GM18858 (cell line): ENCODE measurements around the gene SLFN13.
A peak's percentile ranks its signal among the peaks of the same experiment; 100 is the strongest.
"Not testable (repeated sequence)": the region's sequence is repeated elsewhere in the genome, so short reads cannot be mapped to it uniquely, and the experiment has no call there.

Experiments used
- ATAC-seq: cut with Tn5 transposase; IDR thresholded peaks from one replicate; pipeline ENCODE4 v1.9.1; 2021; ENCODE audit not compliant: unreplicated experiment

The SLFN13 gene

DNA sequence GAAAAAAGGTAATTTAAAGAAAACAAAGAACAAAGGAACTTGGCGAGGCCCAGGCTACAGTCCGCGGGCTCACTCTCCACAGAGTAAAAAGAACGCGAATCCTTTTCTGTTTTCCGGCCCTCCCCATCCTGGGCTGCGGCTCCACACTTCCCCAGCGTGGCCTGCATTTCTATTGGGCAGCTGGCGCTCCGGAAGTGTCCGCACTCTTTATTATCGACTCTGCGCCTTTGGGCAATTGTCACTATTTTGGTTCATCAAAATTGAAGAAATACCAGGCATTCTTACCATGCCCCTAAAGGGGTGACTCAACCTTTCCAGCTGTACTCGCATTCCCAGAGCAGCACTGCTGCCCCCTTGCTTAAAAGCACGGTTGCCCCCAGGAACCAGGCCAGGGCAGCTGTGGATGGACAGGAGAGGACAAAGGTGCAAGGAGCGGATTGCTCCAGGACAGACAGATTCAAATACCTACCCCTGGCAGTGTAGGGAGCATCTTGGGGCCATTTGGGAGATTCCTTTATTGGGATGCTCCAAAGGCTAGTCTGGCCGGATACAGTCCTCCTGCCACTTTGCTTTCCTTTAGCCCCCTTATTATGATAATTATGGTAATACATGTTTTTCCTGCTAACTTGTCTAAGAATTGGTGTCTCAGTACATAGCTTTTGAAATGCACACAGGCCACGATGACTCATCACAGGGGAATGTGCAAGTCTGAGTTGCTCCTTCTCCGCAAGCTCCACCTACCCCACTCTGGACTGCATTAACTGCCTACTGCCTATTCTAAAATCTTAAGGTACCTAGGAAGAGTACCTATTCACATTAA is 15.3 kb downstream of the SLFN13 start:
- no peak for ATAC-seq

DNA sequence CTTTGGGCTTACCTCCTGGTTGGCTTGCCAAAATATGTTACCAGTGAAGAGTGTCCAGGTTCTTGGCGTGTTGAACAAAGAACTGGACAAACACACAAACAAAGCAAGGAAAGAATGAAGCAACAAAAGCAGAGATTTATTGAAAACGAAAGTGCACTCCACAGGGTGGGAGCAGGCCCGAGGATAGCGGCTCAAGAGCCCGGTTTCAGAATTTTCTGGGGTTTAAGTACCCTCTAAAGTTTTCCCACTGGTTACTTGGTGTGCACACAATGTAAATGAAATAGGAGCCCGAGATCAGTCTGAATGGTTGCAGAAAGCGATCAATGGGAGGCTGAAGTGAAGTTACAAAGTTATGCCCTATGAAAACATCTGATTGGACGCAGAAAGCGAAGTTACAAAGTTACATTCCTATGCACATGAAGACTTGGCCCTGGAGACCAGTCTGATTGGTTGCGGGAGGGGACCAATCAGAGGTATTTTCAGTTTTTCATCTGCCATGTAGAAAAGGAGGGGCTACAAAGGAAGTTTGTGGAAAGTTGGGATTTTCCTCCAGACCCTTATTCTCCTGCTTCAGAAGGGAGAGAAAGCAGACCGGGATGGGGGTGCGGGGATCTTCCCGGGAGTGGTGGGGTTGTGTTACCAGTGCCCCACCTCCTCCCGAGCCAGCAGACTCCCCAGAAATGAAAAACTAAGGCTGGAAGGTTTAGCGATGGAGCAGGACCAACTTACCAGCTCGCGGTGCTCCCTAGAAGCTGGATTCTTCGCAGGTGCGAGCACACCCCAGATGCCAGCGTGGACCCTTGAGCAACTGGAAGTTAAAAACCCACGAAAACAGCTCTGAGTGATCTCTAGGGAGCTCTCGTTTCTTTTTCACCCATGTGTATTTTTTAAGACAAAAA is 16.1 kb downstream of the SLFN13 start, which contains the start of gene SLFN12:
Gene SLFN12 (minus strand): TSS at position 325 of the 899 bp plus-strand sequence. CDS start 9,472 bp downstream, outside the sequence.
- peak; percentile 72 for ATAC-seq

DNA sequence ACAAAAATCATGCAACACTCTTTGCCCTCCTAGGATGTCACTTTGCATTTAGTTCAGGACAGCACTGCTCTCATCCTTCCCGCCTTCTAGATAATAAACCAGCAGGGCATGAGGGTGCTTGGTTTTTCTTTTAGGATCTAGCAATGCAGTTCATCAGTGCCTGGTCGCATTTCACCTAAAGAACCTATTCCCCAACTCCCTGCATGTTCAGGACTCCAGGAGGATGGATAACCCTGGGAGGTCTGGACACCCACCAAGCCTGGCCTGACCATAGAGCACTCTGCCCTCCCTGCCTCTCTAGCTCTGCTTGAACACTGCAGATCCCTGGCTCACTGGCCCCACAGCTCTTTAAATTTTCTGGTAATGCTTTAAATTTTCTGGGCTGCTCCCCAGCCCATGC is 18.9 kb downstream of the SLFN13 start:
- ATAC-seq: no peak

DNA sequence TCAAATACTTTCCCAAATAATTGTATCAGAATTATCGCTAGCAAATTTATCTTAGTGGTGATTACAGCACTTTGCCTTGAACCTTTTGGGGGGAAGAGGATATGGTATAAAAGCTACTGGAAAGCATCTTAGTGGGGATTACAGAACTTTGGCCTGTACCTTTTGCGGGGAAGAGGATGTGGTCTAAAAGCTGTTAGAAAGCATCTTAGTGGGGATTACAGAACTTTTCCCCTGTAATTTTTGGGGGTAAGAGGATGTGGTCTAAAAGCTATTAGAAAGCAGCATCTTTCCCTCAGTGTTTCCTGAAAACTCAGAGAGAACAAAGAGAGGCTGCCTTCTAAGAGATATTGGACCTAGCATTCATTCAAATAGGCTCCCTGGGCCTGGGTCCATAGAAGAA is 20.3 kb downstream of the SLFN13 start:
- no peak for ATAC-seq

DNA sequence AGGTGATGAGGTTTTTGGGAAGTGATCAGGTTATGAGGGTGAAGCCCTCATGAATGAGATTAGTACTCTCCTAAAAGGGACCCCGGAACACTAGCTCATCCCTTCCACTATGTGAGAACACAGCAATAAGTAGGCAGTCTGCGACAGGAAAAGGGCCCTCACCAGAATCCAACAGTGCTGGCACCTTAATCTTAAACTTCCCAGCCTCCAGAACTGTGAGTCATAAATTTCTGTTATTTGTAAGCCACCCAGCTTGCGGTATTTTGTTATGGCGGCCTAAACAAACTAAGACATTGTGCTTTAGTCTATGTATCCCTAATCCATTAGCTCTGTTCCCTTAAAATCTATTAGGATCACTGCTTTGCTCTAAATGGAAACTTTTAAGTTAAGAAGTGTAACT is 24.8 kb downstream of the SLFN13 start:
- no peak for ATAC-seq

DNA sequence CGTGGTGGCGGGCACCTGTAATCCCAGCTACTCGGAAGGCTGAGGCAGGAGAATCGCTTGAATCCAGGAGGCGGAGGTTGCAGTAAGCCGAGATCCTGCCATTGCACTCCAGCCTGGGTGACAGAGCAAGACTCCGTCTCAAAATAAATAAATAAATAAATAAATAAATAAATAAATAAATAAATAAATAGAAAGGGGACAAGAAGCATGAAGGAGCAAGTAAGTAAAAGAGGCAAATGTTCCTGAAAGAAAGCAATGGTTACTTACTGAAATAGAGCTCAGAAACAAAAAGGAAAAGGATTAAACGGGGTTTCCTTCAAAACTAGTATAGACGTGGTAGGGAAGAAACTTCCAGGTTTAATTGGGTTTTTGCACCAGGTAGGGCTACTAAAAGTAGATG is 27.5 kb downstream of the SLFN13 start:
- ATAC-seq: not testable (repeated sequence)

DNA sequence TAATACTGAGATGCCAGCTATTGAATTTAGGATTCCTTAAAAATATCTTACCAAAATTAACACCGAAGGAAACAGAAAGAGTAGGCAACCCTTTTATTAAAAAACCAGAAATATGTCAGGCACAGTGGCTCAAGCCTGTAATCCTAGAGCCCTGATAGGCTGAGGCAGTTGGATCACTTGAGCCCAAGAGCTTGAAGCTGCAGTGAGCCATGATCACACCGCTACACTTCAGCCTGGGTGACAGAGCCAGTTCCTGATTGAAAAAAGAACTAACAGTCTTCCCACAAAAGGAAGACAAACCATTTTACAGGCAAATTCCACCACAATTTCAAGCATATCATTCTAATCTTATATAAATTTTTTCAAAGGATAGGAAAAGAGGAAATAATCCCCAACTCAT is 31.9 kb downstream of the SLFN13 start:
- no peak for ATAC-seq

DNA sequence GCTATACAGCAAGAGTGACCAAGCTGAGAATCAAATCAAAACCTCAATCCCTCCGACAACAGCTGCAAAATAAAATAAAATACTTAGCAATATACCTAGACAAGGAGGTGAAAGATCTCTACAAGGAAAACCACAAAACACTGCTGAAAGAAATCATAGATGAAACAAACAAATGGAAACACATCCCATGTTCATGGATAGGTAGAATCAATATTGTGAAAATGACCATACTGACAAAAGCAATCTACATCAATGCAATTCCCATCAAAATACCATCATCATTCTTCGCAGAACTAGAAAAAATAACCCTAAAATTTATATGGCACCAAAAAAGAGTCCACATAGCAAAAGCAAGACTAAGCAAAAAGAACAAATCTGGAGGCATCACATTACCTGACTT is 33.9 kb downstream of the SLFN13 start:
- ATAC-seq: not testable (repeated sequence)

DNA sequence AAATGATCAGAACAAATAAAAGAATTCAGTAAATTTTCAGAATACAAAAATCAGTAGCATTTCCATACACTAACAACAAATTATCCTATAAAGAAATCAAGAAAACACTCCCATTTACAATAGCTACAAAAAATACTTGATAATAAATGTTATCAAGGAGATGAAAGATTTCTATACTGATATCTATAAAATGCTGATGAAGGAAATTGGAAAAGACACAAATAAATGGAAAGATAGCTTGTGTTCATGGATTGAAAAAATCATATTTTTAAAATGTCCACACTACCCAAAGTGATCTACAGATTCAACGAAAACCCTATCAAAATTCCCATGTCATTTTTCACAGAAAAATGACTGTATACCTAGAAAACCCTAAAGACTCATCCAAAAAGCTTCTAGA is 34.3 kb downstream of the SLFN13 start:
- no peak for ATAC-seq

DNA sequence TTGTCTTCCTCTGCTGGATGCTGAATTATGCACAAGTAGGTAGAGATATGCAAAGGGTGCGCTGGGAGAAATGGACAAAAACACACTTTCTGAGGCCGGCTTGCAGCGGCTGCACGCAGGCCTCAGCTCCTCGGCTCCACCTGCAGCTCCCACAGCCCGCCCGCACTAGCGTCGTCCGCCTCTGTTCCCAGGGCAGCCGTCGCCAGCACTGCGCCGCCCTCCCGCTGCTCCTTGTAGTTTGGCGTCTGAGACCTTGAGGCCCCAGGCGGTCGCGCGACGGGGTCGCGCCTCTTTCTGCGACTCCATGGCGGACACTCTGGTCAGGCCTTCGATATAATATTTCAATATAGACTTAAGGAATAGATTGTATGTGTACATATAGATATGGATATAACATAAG is 41.0 kb downstream of the SLFN13 start:
- ATAC-seq: no peak

DNA sequence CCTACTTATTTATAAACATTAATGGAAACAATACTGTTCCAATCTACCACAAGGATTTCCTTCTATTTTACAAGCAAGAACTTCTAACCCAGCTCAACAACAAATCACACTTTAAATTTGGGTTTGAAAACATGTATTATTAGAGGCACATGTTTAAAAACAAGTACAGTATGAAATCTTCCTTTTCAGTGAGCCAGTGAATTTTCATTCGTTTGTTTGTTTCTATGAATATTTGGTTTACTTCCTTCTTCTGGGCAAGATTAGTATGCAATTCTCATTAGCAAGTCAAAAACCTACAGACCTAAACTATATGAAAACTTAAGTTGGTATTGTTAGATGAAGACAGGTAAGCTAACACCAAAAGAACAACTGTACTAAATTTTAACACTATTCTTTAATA is 42.0 kb downstream of the SLFN13 start:
- no peak for ATAC-seq

DNA sequence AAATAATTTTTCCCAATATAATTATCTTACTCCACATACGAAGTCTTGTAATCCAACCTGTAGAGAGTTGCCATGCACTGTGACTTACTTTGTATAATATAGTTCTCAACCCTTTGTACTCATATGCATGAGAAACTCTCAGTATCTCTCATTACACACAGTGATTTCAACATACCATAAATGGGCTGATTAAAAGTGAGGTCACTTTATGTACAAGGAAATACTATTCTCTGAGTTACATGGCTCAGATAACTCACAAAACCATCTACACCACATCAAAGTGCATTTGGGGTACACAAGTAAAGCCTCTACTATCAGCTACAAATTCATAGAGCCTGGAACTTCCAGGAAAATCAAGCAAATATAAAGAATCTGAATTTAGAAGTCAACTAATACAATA is 44.2 kb downstream of the SLFN13 start:
- no peak for ATAC-seq

DNA sequence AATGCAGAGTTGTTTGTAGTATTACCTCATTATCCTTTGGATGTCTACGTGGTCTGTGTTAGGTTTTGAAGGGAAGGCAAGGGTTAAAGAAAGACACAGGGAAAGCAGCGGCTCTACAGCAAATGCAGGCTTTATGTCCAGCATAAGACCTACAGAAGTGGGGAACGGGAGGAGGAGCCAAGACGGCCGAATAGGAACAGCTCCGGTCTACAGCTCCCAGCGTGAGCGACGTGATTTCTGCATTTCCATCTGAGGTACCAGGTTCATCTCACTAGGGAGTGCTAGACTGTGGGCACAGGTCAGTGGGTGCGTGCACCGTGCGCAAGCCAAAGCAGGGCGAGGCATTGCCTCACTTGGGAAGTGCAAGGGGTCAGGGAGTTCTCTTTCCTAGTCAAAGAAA is 54.8 kb downstream of the SLFN13 start:
- not testable (repeated sequence) for ATAC-seq

DNA sequence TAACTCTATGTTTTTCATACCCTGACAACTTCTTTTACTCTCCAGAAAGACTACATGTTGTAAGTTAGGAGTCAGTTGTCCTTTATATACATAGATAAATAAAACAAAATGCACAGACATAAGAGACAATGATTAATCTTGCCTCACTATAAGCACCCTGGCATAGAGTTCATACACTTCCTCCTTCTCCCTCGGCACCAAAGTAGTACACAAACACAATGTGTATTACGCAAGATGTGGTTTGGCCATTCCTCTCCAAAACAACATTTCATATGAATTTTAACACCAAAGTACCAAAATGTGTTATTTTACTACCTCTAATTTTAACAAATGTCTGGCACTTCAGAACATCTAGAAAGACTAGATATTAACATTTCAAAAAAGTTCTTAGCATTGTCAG is 57.9 kb downstream of the SLFN13 start:
- ATAC-seq: no peak

DNA sequence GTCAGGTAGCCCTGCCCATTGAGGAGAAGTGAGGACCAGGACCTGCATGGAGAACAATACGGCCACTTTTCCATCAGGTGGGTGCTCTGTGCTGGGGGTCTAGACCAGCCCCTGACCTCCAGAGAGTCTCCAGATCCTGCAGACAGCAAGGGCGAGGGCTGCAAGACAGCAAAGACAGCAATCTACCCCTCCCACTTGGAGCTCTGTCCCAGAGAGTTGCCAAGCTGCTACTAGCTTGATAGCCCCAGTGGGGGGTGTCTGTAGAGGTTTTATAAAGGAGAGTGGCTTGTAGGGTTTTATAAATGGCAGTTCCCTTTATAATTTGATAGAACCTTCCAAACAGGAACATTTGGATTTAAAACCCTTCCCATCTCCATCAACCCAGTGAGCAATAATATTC is 58.4 kb downstream of the SLFN13 start:
- no peak for ATAC-seq

DNA sequence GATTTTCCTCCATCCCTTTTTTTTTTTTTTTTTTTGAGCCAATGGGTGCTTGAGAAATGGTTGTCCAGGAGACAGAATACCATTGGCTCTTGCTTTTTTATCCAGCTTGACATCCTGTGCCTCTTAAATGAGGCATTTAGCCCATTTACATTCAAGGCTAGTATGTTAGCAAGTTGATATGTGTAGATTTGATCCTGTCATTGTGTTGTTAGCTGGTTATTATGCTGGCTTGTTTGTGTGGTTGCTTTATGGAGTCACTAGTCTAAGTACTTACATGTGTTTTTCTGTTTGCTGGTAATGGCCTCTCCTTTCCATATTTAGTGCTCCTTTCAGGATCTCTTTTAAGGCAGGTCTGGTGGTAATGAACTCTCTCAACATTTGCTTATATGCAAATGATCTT is 61.1 kb downstream of the SLFN13 start:
- ATAC-seq: no peak
